ENCODE data around the gene PPP2R5C. TPM values are rescaled to one million over a fixed set of nuclear protein-coding genes. Genes with fewer than 3 reads are reported as not detected.

Gene PPP2R5C
- total RNA-seq, 1 donor from 2014 or later = 125 TPM

- H3K36me3 Mint-ChIP-seq = no peaks in the 10 kb centered on the region
- DNase-seq (ENCODE audit: low spot score in 2 of 2, unreplicated experiment in 2 of 2) = no peak
- no peak overlapping the region for H3K27ac Mint-ChIP-seq
- no peak for TF ChIP-seq CTCF (IDR thresholded peaks at IDR 0.05; ENCODE audit: unreplicated experiment)
- H3K4me3 Mint-ChIP-seq = no peak overlapping the region
- H3K4me1 Mint-ChIP-seq = peaks cover 5% of the 10 kb centered on the region
- H3K9me3 Mint-ChIP-seq = peaks cover 11% of the 10 kb centered on the region
- H3K27me3 Mint-ChIP-seq (ENCODE audit: low read depth) = peaks cover 3% of the 10 kb centered on the region
These were observed 26.1 kb upstream of the PPP2R5C start for GRCh38 chr14:101735453-101735852.

GRCh38 chr14:101736071-101736470 lies 25.4 kb upstream of the PPP2R5C start:
- Mint-ChIP-seq H3K9me3 (peaks cover 12% of the 10 kb centered on the region), H3K36me3 (no peaks in the 10 kb centered on the region), H3K27ac (no peak overlapping the region), H3K4me1 (peaks cover 4% of the 10 kb centered on the region), H3K4me3 (no peak overlapping the region), H3K27me3 (ENCODE audit: low read depth) (peaks cover 3% of the 10 kb centered on the region)
- TF ChIP-seq CTCF (IDR thresholded peaks at IDR 0.05; ENCODE audit: unreplicated experiment) = no peak
- no peak for DNase-seq (ENCODE audit: low spot score in 2 of 2, unreplicated experiment in 2 of 2)

- peaks cover 4% of the 10 kb centered on the region for H3K27me3 Mint-ChIP-seq (ENCODE audit: low read depth)
- no peaks in the 10 kb centered on the region for H3K4me1 Mint-ChIP-seq
- DNase-seq (ENCODE audit: low spot score in 2 of 2, unreplicated experiment in 2 of 2) = no peak
- H3K4me3 Mint-ChIP-seq = no peak overlapping the region
- no peak for TF ChIP-seq CTCF (IDR thresholded peaks at IDR 0.05; ENCODE audit: unreplicated experiment)
- no peak overlapping the region for H3K27ac Mint-ChIP-seq
- peaks cover 15% of the 10 kb centered on the region for H3K9me3 Mint-ChIP-seq
- H3K36me3 Mint-ChIP-seq = no peaks in the 10 kb centered on the region
These were observed 24.9 kb upstream of the PPP2R5C start for GRCh38 chr14:101736585-101736984.

GRCh38 chr14:101737414-101738339 lies 23.8 kb upstream of the PPP2R5C start:
- Mint-ChIP-seq H3K4me1 (no peaks in the 10 kb centered on the region), H3K9me3 (peaks cover 21% of the 10 kb centered on the region), H3K27me3 (ENCODE audit: low read depth) (peaks cover 7% of the 10 kb centered on the region), H3K36me3 (no peaks in the 10 kb centered on the region), H3K4me3 (no peak overlapping the region), H3K27ac (no peak overlapping the region)
- DNase-seq (ENCODE audit: low spot score in 2 of 2, unreplicated experiment in 2 of 2) = no peak
- TF ChIP-seq CTCF (IDR thresholded peaks at IDR 0.05; ENCODE audit: unreplicated experiment) = no peak

- H3K27me3 Mint-ChIP-seq (ENCODE audit: low read depth) = peaks cover 8% of the 10 kb centered on the region
- no peak for TF ChIP-seq CTCF (IDR thresholded peaks at IDR 0.05; ENCODE audit: unreplicated experiment)
- no peaks in the 10 kb centered on the region for H3K36me3 Mint-ChIP-seq
- H3K4me3 Mint-ChIP-seq = no peak overlapping the region
- DNase-seq (ENCODE audit: low spot score in 2 of 2, unreplicated experiment in 2 of 2) = no peak
- no peak overlapping the region for H3K27ac Mint-ChIP-seq
- H3K9me3 Mint-ChIP-seq = peaks cover 23% of the 10 kb centered on the region
- no peaks in the 10 kb centered on the region for H3K4me1 Mint-ChIP-seq
These were observed 22.7 kb upstream of the PPP2R5C start for GRCh38 chr14:101738703-101739320.
